ENCODE measurements around the gene ATL1. TPM values are rescaled to one million over a fixed set of nuclear protein-coding genes. Genes with fewer than 3 reads are reported as not detected.

The ATL1 gene
- total RNA-seq, 1 donor from 2014 or later, result 4.2 TPM

- no peak for TF ChIP-seq CTCF (IDR thresholded peaks at IDR 0.05; ENCODE audit: insufficient read depth, low read length, poor library complexity, severe bottlenecking)
- H3K36me3 ChIP-seq (ENCODE audit: control insufficient read depth, insufficient read depth, low read length), result no peaks in the 10 kb centered on the region
- DNase-seq (ENCODE audit: low read depth), result no peak
- no peaks in the 10 kb centered on the region for H3K27me3 ChIP-seq (ENCODE audit: control insufficient read depth, insufficient read depth, low read length)
- H3K4me3 ChIP-seq (ENCODE audit: low read depth, low read length), result no peak overlapping the region
These were observed 55.1 kb downstream of the ATL1 start for GRCh38 chr14:50615056-50615455.

- no peaks in the 10 kb centered on the region for H3K36me3 ChIP-seq (ENCODE audit: control insufficient read depth, insufficient read depth, low read length)
- DNase-seq (ENCODE audit: low read depth), result no peak
- no peak overlapping the region for H3K4me3 ChIP-seq (ENCODE audit: low read depth, low read length)
- H3K27me3 ChIP-seq (ENCODE audit: control insufficient read depth, insufficient read depth, low read length), result no peaks in the 10 kb centered on the region
- no peak for TF ChIP-seq CTCF (IDR thresholded peaks at IDR 0.05; ENCODE audit: insufficient read depth, low read length, poor library complexity, severe bottlenecking)
These were observed 55.6 kb downstream of the ATL1 start for GRCh38 chr14:50615552-50615951.

GRCh38 chr14:50616275-50616674 lies 56.3 kb downstream of the ATL1 start:
- DNase-seq (ENCODE audit: low read depth), result no peak
- TF ChIP-seq CTCF (IDR thresholded peaks at IDR 0.05; ENCODE audit: insufficient read depth, low read length, poor library complexity, severe bottlenecking), result no peak
- H3K4me3 ChIP-seq (ENCODE audit: low read depth, low read length), result no peak overlapping the region
- no peaks in the 10 kb centered on the region for H3K27me3 ChIP-seq (ENCODE audit: control insufficient read depth, insufficient read depth, low read length)
- no peaks in the 10 kb centered on the region for H3K36me3 ChIP-seq (ENCODE audit: control insufficient read depth, insufficient read depth, low read length)

- peak; percentile 63 for TF ChIP-seq CTCF (IDR thresholded peaks at IDR 0.05; ENCODE audit: insufficient read depth, low read length, poor library complexity, severe bottlenecking)
- no peaks in the 10 kb centered on the region for H3K36me3 ChIP-seq (ENCODE audit: control insufficient read depth, insufficient read depth, low read length)
- H3K4me3 ChIP-seq (ENCODE audit: low read depth, low read length), result no peak overlapping the region
- H3K27me3 ChIP-seq (ENCODE audit: control insufficient read depth, insufficient read depth, low read length), result no peaks in the 10 kb centered on the region
- no peak for DNase-seq (ENCODE audit: low read depth)
These were observed 59.7 kb downstream of the ATL1 start for GRCh38 chr14:50619569-50620141.

GRCh38 chr14:50620341-50620740 lies 60.4 kb downstream of the ATL1 start:
- Histone ChIP-seq H3K4me3 (ENCODE audit: low read depth, low read length) (no peak overlapping the region), H3K27me3 (ENCODE audit: control insufficient read depth, insufficient read depth, low read length) (no peaks in the 10 kb centered on the region), H3K36me3 (ENCODE audit: control insufficient read depth, insufficient read depth, low read length) (no peaks in the 10 kb centered on the region)
- TF ChIP-seq CTCF (IDR thresholded peaks at IDR 0.05; ENCODE audit: insufficient read depth, low read length, poor library complexity, severe bottlenecking), result no peak
- no peak for DNase-seq (ENCODE audit: low read depth)

- TF ChIP-seq CTCF (IDR thresholded peaks at IDR 0.05; ENCODE audit: insufficient read depth, low read length, poor library complexity, severe bottlenecking), result no peak
- DNase-seq (ENCODE audit: low read depth), result no peak
- no peaks in the 10 kb centered on the region for H3K27me3 ChIP-seq (ENCODE audit: control insufficient read depth, insufficient read depth, low read length)
- no peak overlapping the region for H3K4me3 ChIP-seq (ENCODE audit: low read depth, low read length)
- H3K36me3 ChIP-seq (ENCODE audit: control insufficient read depth, insufficient read depth, low read length), result no peaks in the 10 kb centered on the region
These were observed 63.0 kb downstream of the ATL1 start for GRCh38 chr14:50622978-50623377.
